NB4 (cell line): ENCODE results near the gene NAT10.

ENCODE experiments used
- DNase-seq: peaks from one replicate; pipeline ENCODE4 v3.0.0; 2010; ENCODE audit warnings: low read depth
- H3K4me3 ChIP-seq: one replicate; pipeline ENCODE4 v1.5.1; 2011; ENCODE audit warnings: mild to moderate bottlenecking, low read depth, low read length, moderate library complexity
- CTCF ChIP-seq: IDR thresholded peaks from one replicate; pipeline ENCODE4 v1.5.1; 2012; ENCODE audit warnings: low read depth, low read length
- MAX ChIP-seq: IDR thresholded peaks from 2 replicates; pipeline ENCODE4 v1.6.1; 2011; ENCODE audit warnings: low read depth, low read length
- MYC ChIP-seq: IDR thresholded peaks from 2 replicates; pipeline ENCODE4 v1.6.1; 2011; ENCODE audit warnings: low read depth, low read length
- POLR2A ChIP-seq: IDR thresholded peaks from 2 replicates; pipeline ENCODE4 v1.6.1; 2011; ENCODE audit warnings: mild to moderate bottlenecking; ENCODE audit not compliant: insufficient read length; ENCODE audit errors: extremely low read depth

NAT10 gene

GRCh38 chr11:34191578-34191977 is 86.1 kb downstream of the NAT10 start:
- no peak overlapping the region for H3K4me3 ChIP-seq
- TF ChIP-seq POLR2A (no peak), MAX (no peak)
- no peak for DNase-seq

GRCh38 chr11:34192481-34193401 is 87.3 kb downstream of the NAT10 start:
- no peak for DNase-seq
- H3K4me3 ChIP-seq, result no peak overlapping the region
- no peak for TF ChIP-seq MYC

GRCh38 chr11:34194576-34195335 is 89.3 kb downstream of the NAT10 start:
- no peak for DNase-seq
- TF ChIP-seq MAX (no peak), POLR2A (no peak), CTCF (no peak), MYC (no peak)
- no peak overlapping the region for H3K4me3 ChIP-seq
